ENCODE results near the gene BAHD1. TPM values are rescaled to one million over a fixed set of nuclear protein-coding genes. Genes with fewer than 3 reads are reported as not detected.

The BAHD1 gene
- total and polyA plus RNA-seq, 2 experiments from 2014 or later: 13.9 to 17.2 TPM

GRCh38 chr15:40506964-40507571 is 66.3 kb downstream of the BAHD1 start:
- Histone ChIP-seq H3K9me2 (replicated peaks; ENCODE audit: insufficient read depth) (no peaks in the 10 kb centered on the region), H3K9me3 (ENCODE audit: low read depth) (no peaks in the 10 kb centered on the region), H3K79me2 (no peaks in the 10 kb centered on the region), H4K20me1 (ENCODE audit: insufficient read depth, poor library complexity, severe bottlenecking) (no peaks in the 10 kb centered on the region), H3K27ac (no peak overlapping the region), H3K27me3 (no peaks in the 10 kb centered on the region), H3K4me2 (peak overlapping the region; percentile 81), H3K36me3 (replicated peaks; ENCODE audit: insufficient read depth, low read depth) (no peaks in the 10 kb centered on the region), H3K4me3 (no peak overlapping the region), H2AFZ (peak overlapping the region; percentile 29), H3K4me1 (ENCODE audit: insufficient read depth) (peaks cover 9% of the 10 kb centered on the region)
- TF ChIP-seq EZH2phosphoT487 (IDR thresholded peaks at IDR 0.05; ENCODE audit: low read depth, severe bottlenecking, unreplicated experiment): no peak
- peak; percentile 79 for TF ChIP-seq CTCF (IDR thresholded peaks at IDR 0.05; ENCODE audit: poor library complexity)
- WGBS (ENCODE audit: low lambda C conversion rate, missing lambda C conversion rate): 9% methylated on average over 30 of the region's 30 CpGs
- DNase-seq (ENCODE audit: low spot score): peak; percentile 91

GRCh38 chr15:40508216-40508615 is 67.5 kb downstream of the BAHD1 start:
- no peak overlapping the region for H3K27ac ChIP-seq
- H3K9me2 ChIP-seq (replicated peaks; ENCODE audit: insufficient read depth): no peaks in the 10 kb centered on the region
- no peaks in the 10 kb centered on the region for H4K20me1 ChIP-seq (ENCODE audit: insufficient read depth, poor library complexity, severe bottlenecking)
- no peaks in the 10 kb centered on the region for H3K79me2 ChIP-seq
- no peaks in the 10 kb centered on the region for H3K27me3 ChIP-seq
- no peak overlapping the region for H2AFZ ChIP-seq
- peaks cover 9% of the 10 kb centered on the region for H3K4me1 ChIP-seq (ENCODE audit: insufficient read depth)
- H3K36me3 ChIP-seq (replicated peaks; ENCODE audit: insufficient read depth, low read depth): no peaks in the 10 kb centered on the region
- DNase-seq (ENCODE audit: low spot score): no peak
- 89% methylated on average over 1 of the region's 1 CpG for WGBS (ENCODE audit: low lambda C conversion rate, missing lambda C conversion rate)
- H3K9me3 ChIP-seq (ENCODE audit: low read depth): no peaks in the 10 kb centered on the region
- TF ChIP-seq EZH2 (IDR thresholded peaks at IDR 0.05; ENCODE audit: borderline replicate concordance) (no peak), CTCF (IDR thresholded peaks at IDR 0.05; ENCODE audit: poor library complexity) (no peak), EZH2phosphoT487 (IDR thresholded peaks at IDR 0.05; ENCODE audit: low read depth, severe bottlenecking, unreplicated experiment) (no peak)
- H3K4me2 ChIP-seq: no peak overlapping the region
- H3K4me3 ChIP-seq: no peak overlapping the region

- Histone ChIP-seq H3K4me1 (ENCODE audit: insufficient read depth) (peaks cover 9% of the 10 kb centered on the region), H3K4me2 (no peak overlapping the region), H3K9me3 (ENCODE audit: low read depth) (no peaks in the 10 kb centered on the region), H3K9me2 (replicated peaks; ENCODE audit: insufficient read depth) (no peaks in the 10 kb centered on the region), H3K36me3 (replicated peaks; ENCODE audit: insufficient read depth, low read depth) (no peaks in the 10 kb centered on the region), H3K27ac (no peak overlapping the region), H4K20me1 (ENCODE audit: insufficient read depth, poor library complexity, severe bottlenecking) (no peaks in the 10 kb centered on the region), H3K79me2 (no peaks in the 10 kb centered on the region), H2AFZ (no peak overlapping the region), H3K4me3 (no peak overlapping the region), H3K27me3 (no peaks in the 10 kb centered on the region)
- TF ChIP-seq CTCF (IDR thresholded peaks at IDR 0.05; ENCODE audit: poor library complexity) (no peak), EZH2 (IDR thresholded peaks at IDR 0.05; ENCODE audit: borderline replicate concordance) (no peak), EZH2phosphoT487 (IDR thresholded peaks at IDR 0.05; ENCODE audit: low read depth, severe bottlenecking, unreplicated experiment) (no peak)
- no peak for DNase-seq (ENCODE audit: low spot score)
- 88% methylated on average over 2 of the region's 2 CpGs for WGBS (ENCODE audit: low lambda C conversion rate, missing lambda C conversion rate)
These were observed 69.4 kb downstream of the BAHD1 start for GRCh38 chr15:40510201-40510600.
